ENCODE data around the gene PHAF1.
A peak's percentile ranks its signal among the peaks of the same experiment; 100 is the strongest.

PHAF1 gene

GRCh38 chr16:67163999-67164558 lies 54.3 kb downstream of the PHAF1 start:
- WGBS, 2 experiments (ENCODE audit: insufficient coverage in 2 of 2): 3% methylated on average over 11 to 14 of the region's 34 CpGs
- Histone ChIP-seq H3K4me3 (ENCODE audit: extremely low read depth, insufficient read depth, low read length, poor library complexity, severe bottlenecking) (peak overlapping the region; percentile 25), H3K4me1 (ENCODE audit: control insufficient read depth, insufficient read depth, low read length, poor library complexity, severe bottlenecking) (peaks cover 21% of the 10 kb centered on the region), H3K27ac (ENCODE audit: low read depth, low read length, severe bottlenecking) (no peak overlapping the region), H3K36me3 (ENCODE audit: control insufficient read depth, insufficient read depth, low read length) (no peaks in the 10 kb centered on the region), H3K9me3 (ENCODE audit: control insufficient read depth, low read length) (no peaks in the 10 kb centered on the region)

- H3K27ac ChIP-seq (ENCODE audit: low read depth, low read length, severe bottlenecking): no peak within 1 kb of the TSS
- WGBS, 2 experiments (ENCODE audit: insufficient coverage in 2 of 2): 2 to 4% methylated on average over 25 to 38 of the region's 41 CpGs
Observed at GRCh38 chr16:67164599-67165061, 54.9 kb downstream of the PHAF1 start, which contains the start of gene HSF4. Gene HSF4 (plus strand): TSS chr16:67164745. CDS start chr16:67164812, 67 bp downstream.

GRCh38 chr16:67165121-67166078 lies 55.7 kb downstream of the PHAF1 start:
- Histone ChIP-seq H3K27ac (ENCODE audit: low read depth, low read length, severe bottlenecking) (no peak overlapping the region), H3K9me3 (ENCODE audit: control insufficient read depth, low read length) (no peaks in the 10 kb centered on the region), H3K4me3 (ENCODE audit: extremely low read depth, insufficient read depth, low read length, poor library complexity, severe bottlenecking) (no peak overlapping the region), H3K36me3 (ENCODE audit: control insufficient read depth, insufficient read depth, low read length) (no peaks in the 10 kb centered on the region), H3K4me1 (ENCODE audit: control insufficient read depth, insufficient read depth, low read length, poor library complexity, severe bottlenecking) (peaks cover 23% of the 10 kb centered on the region)
- 4% methylated on average over 55 to 56 of the region's 85 CpGs for WGBS, 2 experiments (ENCODE audit: insufficient coverage in 2 of 2)

More at GRCh38 chr16:67164599-67165061, 54.9 kb downstream of the PHAF1 start, which contains the start of gene HSF4:
- Histone ChIP-seq H3K9me3 (ENCODE audit: control insufficient read depth, low read length) (no peaks in the 10 kb centered on the region), H3K36me3 (ENCODE audit: control insufficient read depth, insufficient read depth, low read length) (no peaks in the 10 kb centered on the region), H3K4me1 (ENCODE audit: control insufficient read depth, insufficient read depth, low read length, poor library complexity, severe bottlenecking) (peaks cover 22% of the 10 kb centered on the region), H3K4me3 (ENCODE audit: extremely low read depth, insufficient read depth, low read length, poor library complexity, severe bottlenecking) (peak within 1 kb of the TSS; percentile 25)

GRCh38 chr16:67166110-67166547 lies 56.4 kb downstream of the PHAF1 start:
- WGBS, 2 experiments (ENCODE audit: insufficient coverage in 2 of 2): 24 to 50% methylated on average over 2 to 9 of the region's 18 CpGs
- H3K27ac ChIP-seq (ENCODE audit: low read depth, low read length, severe bottlenecking): no peak overlapping the region
- H3K4me3 ChIP-seq (ENCODE audit: extremely low read depth, insufficient read depth, low read length, poor library complexity, severe bottlenecking): no peak overlapping the region
- no peaks in the 10 kb centered on the region for H3K36me3 ChIP-seq (ENCODE audit: control insufficient read depth, insufficient read depth, low read length)
- peaks cover 21% of the 10 kb centered on the region for H3K4me1 ChIP-seq (ENCODE audit: control insufficient read depth, insufficient read depth, low read length, poor library complexity, severe bottlenecking)
- H3K9me3 ChIP-seq (ENCODE audit: control insufficient read depth, low read length): no peaks in the 10 kb centered on the region

DNA sequence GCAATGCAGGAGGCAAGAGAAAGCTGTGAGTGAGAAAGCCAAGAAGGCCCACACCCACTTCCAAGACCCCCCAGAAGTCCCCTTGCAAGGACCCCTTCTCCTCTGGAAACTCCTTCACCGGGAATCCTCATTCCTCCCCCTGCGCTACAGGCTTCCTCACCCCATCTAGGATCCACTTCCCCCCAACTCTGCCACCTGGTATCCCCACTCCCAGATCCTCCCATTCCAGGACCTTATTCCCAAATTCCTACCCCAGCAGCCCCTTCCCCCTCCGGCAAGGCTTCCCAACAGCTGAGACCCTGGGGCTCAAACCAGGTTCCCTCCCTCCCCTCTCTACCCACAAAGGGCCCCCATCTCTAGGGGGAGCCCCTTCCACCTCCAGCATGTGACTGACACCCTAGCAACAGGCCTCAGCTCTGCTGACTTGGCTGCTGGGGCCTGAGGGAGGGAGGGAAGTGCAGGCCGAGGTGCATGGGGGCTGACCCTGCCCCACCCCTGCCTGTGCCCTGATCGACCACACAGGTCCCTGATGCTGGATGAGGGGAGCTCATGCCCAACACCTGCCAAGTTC lies 56.9 kb downstream of the PHAF1 start:
- Histone ChIP-seq H3K27ac (ENCODE audit: low read depth, low read length, severe bottlenecking) (no peak overlapping the region), H3K9me3 (ENCODE audit: control insufficient read depth, low read length) (no peaks in the 10 kb centered on the region), H3K36me3 (ENCODE audit: control insufficient read depth, insufficient read depth, low read length) (no peaks in the 10 kb centered on the region), H3K4me3 (ENCODE audit: extremely low read depth, insufficient read depth, low read length, poor library complexity, severe bottlenecking) (no peak overlapping the region), H3K4me1 (ENCODE audit: control insufficient read depth, insufficient read depth, low read length, poor library complexity, severe bottlenecking) (peaks cover 24% of the 10 kb centered on the region)
- 60 to 79% methylated on average over 2 to 5 of the region's 5 CpGs for WGBS, 2 experiments (ENCODE audit: insufficient coverage in 2 of 2)

DNA sequence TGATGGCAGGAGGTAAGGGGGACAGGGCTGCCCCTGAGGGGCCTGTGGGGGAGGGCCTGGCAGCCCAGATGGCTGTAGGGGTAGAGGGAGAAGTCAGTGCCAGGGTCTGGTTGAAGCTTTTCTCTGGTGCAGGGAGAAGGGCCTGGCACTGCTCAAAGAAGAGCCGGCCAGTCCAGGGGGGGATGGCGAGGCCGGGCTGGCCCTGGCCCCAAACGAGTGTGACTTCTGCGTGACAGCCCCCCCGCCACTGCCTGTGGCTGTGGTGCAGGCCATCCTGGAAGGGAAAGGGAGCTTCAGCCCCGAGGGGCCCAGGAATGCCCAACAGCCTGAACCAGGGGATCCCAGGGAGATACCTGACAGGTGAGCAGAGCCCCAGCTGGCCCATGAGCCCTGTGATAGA lies 57.8 kb downstream of the PHAF1 start:
- H3K36me3 ChIP-seq (ENCODE audit: control insufficient read depth, insufficient read depth, low read length): no peaks in the 10 kb centered on the region
- H3K9me3 ChIP-seq (ENCODE audit: control insufficient read depth, low read length): no peaks in the 10 kb centered on the region
- peaks cover 24% of the 10 kb centered on the region for H3K4me1 ChIP-seq (ENCODE audit: control insufficient read depth, insufficient read depth, low read length, poor library complexity, severe bottlenecking)
- no peak overlapping the region for H3K4me3 ChIP-seq (ENCODE audit: extremely low read depth, insufficient read depth, low read length, poor library complexity, severe bottlenecking)
- WGBS, 2 experiments (ENCODE audit: insufficient coverage in 2 of 2): 67 to 87% methylated on average over 7 of the region's 7 CpGs
- no peak overlapping the region for H3K27ac ChIP-seq (ENCODE audit: low read depth, low read length, severe bottlenecking)

DNA sequence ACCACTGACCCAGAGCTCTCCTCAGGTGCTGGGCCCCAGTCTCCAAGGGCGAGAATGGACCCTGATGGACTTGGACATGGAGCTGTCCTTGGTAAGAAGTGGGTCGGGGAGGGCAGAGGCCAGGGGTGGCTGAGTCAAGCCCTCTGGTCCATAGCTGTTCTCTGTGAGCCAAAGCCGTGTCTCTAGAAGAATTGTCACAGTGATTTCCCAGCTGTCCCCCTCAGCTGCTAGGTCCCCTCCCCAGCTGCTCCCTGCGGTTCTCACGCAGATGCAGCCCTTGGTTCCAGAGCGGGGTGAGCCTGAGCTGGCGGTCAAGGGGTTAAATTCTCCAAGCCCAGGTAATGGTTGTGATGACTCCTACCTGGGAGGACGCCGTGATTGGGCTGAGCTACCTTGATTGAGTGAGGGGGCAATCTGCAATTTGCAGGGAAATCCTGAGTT lies 59.3 kb downstream of the PHAF1 start:
- Histone ChIP-seq H3K4me3 (ENCODE audit: extremely low read depth, insufficient read depth, low read length, poor library complexity, severe bottlenecking) (no peak overlapping the region), H3K4me1 (ENCODE audit: control insufficient read depth, insufficient read depth, low read length, poor library complexity, severe bottlenecking) (peaks cover 22% of the 10 kb centered on the region), H3K27ac (ENCODE audit: low read depth, low read length, severe bottlenecking) (no peak overlapping the region), H3K9me3 (ENCODE audit: control insufficient read depth, low read length) (no peaks in the 10 kb centered on the region), H3K36me3 (ENCODE audit: control insufficient read depth, insufficient read depth, low read length) (no peaks in the 10 kb centered on the region)
- 36 to 37% methylated on average over 9 of the region's 9 CpGs for whole genome bisulfite sequencing, 2 experiments (ENCODE audit: insufficient coverage in 2 of 2)

DNA sequence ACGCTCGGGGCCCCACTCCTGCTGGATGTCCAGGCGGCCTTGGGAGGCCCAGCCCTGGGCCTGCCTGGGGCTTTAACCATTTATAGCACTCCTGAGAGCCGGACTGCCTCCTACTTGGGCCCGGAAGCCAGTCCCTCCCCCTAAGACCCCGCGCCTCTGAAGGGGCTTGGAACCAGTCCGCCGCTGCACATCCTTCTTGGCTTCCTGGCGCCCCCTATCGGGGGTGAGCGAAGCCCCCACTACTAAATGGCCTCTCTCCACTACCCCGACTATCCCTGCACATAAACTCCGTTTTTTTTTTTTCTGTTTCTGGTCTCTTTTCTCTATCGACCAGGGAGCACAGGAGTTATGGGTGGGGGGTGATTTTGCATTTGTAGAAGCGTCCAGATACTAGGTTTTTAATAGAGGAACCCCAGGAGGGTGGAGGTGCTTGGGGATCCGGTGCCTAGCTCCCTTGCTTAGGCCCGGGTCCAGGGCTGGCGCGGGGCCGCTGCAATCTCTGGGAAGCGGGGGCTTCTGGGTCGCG lies 60.0 kb downstream of the PHAF1 start:
- Histone ChIP-seq H3K9me3 (ENCODE audit: control insufficient read depth, low read length) (no peaks in the 10 kb centered on the region), H3K4me1 (ENCODE audit: control insufficient read depth, insufficient read depth, low read length, poor library complexity, severe bottlenecking) (peaks cover 22% of the 10 kb centered on the region), H3K27ac (ENCODE audit: low read depth, low read length, severe bottlenecking) (peak overlapping the region; percentile 20), H3K36me3 (ENCODE audit: control insufficient read depth, insufficient read depth, low read length) (no peaks in the 10 kb centered on the region), H3K4me3 (ENCODE audit: extremely low read depth, insufficient read depth, low read length, poor library complexity, severe bottlenecking) (peak overlapping the region; percentile 41)
- WGBS, 2 experiments (ENCODE audit: insufficient coverage in 2 of 2): 4 to 7% methylated on average over 19 of the region's 24 CpGs

GRCh38 chr16:67170168-67170948 lies 60.6 kb downstream of the PHAF1 start, which contains the start of gene NOL3:
Gene NOL3 (plus strand): TSS chr16:67170538.
- WGBS, 2 experiments (ENCODE audit: insufficient coverage in 2 of 2): 0% methylated on average over 20 to 23 of the region's 50 CpGs
- H3K9me3 ChIP-seq (ENCODE audit: control insufficient read depth, low read length): no peaks in the 10 kb centered on the region
- H3K4me3 ChIP-seq (ENCODE audit: extremely low read depth, insufficient read depth, low read length, poor library complexity, severe bottlenecking): peak within 1 kb of the TSS; percentile 41
- peaks cover 23% of the 10 kb centered on the region for H3K4me1 ChIP-seq (ENCODE audit: control insufficient read depth, insufficient read depth, low read length, poor library complexity, severe bottlenecking)
- peak within 1 kb of the TSS; percentile 84 for H3K27ac ChIP-seq (ENCODE audit: low read depth, low read length, severe bottlenecking)
- peaks cover 5% of the 10 kb centered on the region for H3K36me3 ChIP-seq (ENCODE audit: control insufficient read depth, insufficient read depth, low read length)
